Measurements from ENCODE around the gene SUPT6H. TPM values are rescaled to one million over a fixed set of nuclear protein-coding genes. Genes with fewer than 3 reads are reported as not detected.
A peak's percentile ranks its signal among the peaks of the same experiment; 100 is the strongest.

Gene SUPT6H
- total RNA-seq, 2 experiments from 2014 or later: 69.4 to 72.8 TPM

- peaks cover 63% of the 10 kb centered on the region for H3K36me3 Mint-ChIP-seq (ENCODE audit: low read depth)
- H3K9me3 Mint-ChIP-seq (ENCODE audit: insufficient read depth): no peaks in the 10 kb centered on the region
- H3K4me1 Mint-ChIP-seq (ENCODE audit: low read depth): no peaks in the 10 kb centered on the region
- ATAC-seq: no peak
- no peak overlapping the region for H3K4me3 Mint-ChIP-seq
- CTCF ChIA-PET: interaction anchor here (1.1 to 1.5 kb wide), 3 partner anchors 8 to 59 kb away, joined by 3 to 4 read pairs (median 4); partner anchors contain the start of gene PROCA1
- DNase-seq: no peak
- no peak overlapping the region for H3K27ac Mint-ChIP-seq
- no peaks in the 10 kb centered on the region for H3K27me3 Mint-ChIP-seq (ENCODE audit: low read depth)
- POLR2A ChIA-PET: interaction anchor here (2.1 kb wide), 1 partner anchor 8 kb away, joined by 15 read pairs; the partner anchor contains the start of gene PROCA1
Observed at GRCh38 chr17:28702752-28703150, 40.7 kb downstream of the SUPT6H start.

GRCh38 chr17:28703552-28704218 lies 41.7 kb downstream of the SUPT6H start:
- H3K9me3 Mint-ChIP-seq (ENCODE audit: insufficient read depth): no peaks in the 10 kb centered on the region
- H3K4me1 Mint-ChIP-seq (ENCODE audit: low read depth): no peaks in the 10 kb centered on the region

GRCh38 chr17:28704219-28704858 lies 42.3 kb downstream of the SUPT6H start:
- CTCF ChIA-PET: no interaction called here
- no peak overlapping the region for H3K4me3 Mint-ChIP-seq
- no peak for DNase-seq
- no peaks in the 10 kb centered on the region for H3K4me1 Mint-ChIP-seq (ENCODE audit: low read depth)
- no peaks in the 10 kb centered on the region for H3K27me3 Mint-ChIP-seq (ENCODE audit: low read depth)
- no peak for ATAC-seq
- POLR2A ChIA-PET: interaction anchor here (1.2 to 1.6 kb wide), 2 partner anchors 16 to 59 kb away, joined by 3 to 4 read pairs; partner anchors contain the start of genes BLTP2 and RPL23A
- no peaks in the 10 kb centered on the region for H3K9me3 Mint-ChIP-seq (ENCODE audit: insufficient read depth)
- no peak overlapping the region for H3K27ac Mint-ChIP-seq
- H3K36me3 Mint-ChIP-seq (ENCODE audit: low read depth): peaks cover 51% of the 10 kb centered on the region

More at GRCh38 chr17:28703552-28704218, 41.7 kb downstream of the SUPT6H start:
- ChIA-PET CTCF (no interaction called here), POLR2A (interaction anchor here (1.2 kb wide), 1 partner anchor 59 kb away, joined by 3 read pairs; the partner anchor contains the start of gene BLTP2)
- no peak for DNase-seq
- Mint-ChIP-seq H3K27ac (no peak overlapping the region), H3K27me3 (ENCODE audit: low read depth) (no peaks in the 10 kb centered on the region), H3K36me3 (ENCODE audit: low read depth) (peaks cover 55% of the 10 kb centered on the region), H3K4me3 (no peak overlapping the region)
- ATAC-seq: no peak

GRCh38 chr17:28705074-28705659 lies 43.2 kb downstream of the SUPT6H start:
- H3K27me3 Mint-ChIP-seq (ENCODE audit: low read depth): no peaks in the 10 kb centered on the region
- H3K27ac Mint-ChIP-seq: peak overlapping the region; percentile 43
- ATAC-seq (no peak), DNase-seq (no peak)
- no peak overlapping the region for H3K4me3 Mint-ChIP-seq
- no peaks in the 10 kb centered on the region for H3K9me3 Mint-ChIP-seq (ENCODE audit: insufficient read depth)
- ChIA-PET CTCF (no interaction called here), POLR2A (interaction anchor here (1.2 to 1.6 kb wide), 2 partner anchors 15 to 60 kb away, joined by 3 to 4 read pairs; partner anchors contain the start of genes BLTP2 and RPL23A)
- peaks cover 1% of the 10 kb centered on the region for H3K4me1 Mint-ChIP-seq (ENCODE audit: low read depth)
- H3K36me3 Mint-ChIP-seq (ENCODE audit: low read depth): peaks cover 42% of the 10 kb centered on the region

GRCh38 chr17:28705728-28706334 lies 43.8 kb downstream of the SUPT6H start:
- peaks cover 37% of the 10 kb centered on the region for H3K36me3 Mint-ChIP-seq (ENCODE audit: low read depth)
- CTCF ChIA-PET: interaction anchor here (1.1 kb wide), 1 partner anchor 59 kb away, joined by 3 read pairs; no protein-coding TSS in a partner anchor
- H3K9me3 Mint-ChIP-seq (ENCODE audit: insufficient read depth): no peaks in the 10 kb centered on the region
- H3K27ac Mint-ChIP-seq: peak overlapping the region; percentile 16
- POLR2A ChIA-PET: interaction anchor here (1.6 kb wide), 1 partner anchor 14 kb away, joined by 4 read pairs; the partner anchor contains the start of gene RPL23A
- DNase-seq (no peak), ATAC-seq (no peak)
- no peaks in the 10 kb centered on the region for H3K27me3 Mint-ChIP-seq (ENCODE audit: low read depth)
- H3K4me3 Mint-ChIP-seq: no peak overlapping the region
- peaks cover 5% of the 10 kb centered on the region for H3K4me1 Mint-ChIP-seq (ENCODE audit: low read depth)

GRCh38 chr17:28706471-28707338 lies 44.7 kb downstream of the SUPT6H start:
- ChIA-PET POLR2A (no interaction called here), CTCF (interaction anchor here (1.1 to 1.4 kb wide), 2 partner anchors 20 to 60 kb away, joined by 3 to 5 read pairs; partner anchors contain the start of gene TLCD1)
- Mint-ChIP-seq H3K4me1 (ENCODE audit: low read depth) (peaks cover 9% of the 10 kb centered on the region), H3K36me3 (ENCODE audit: low read depth) (peaks cover 30% of the 10 kb centered on the region), H3K27ac (peak overlapping the region; percentile 37), H3K27me3 (ENCODE audit: low read depth) (no peaks in the 10 kb centered on the region), H3K9me3 (ENCODE audit: insufficient read depth) (no peaks in the 10 kb centered on the region), H3K4me3 (no peak overlapping the region)
- ATAC-seq: no peak
- no peak for DNase-seq

- CTCF ChIA-PET: interaction anchor here (1.4 kb wide), 1 partner anchor 19 kb away, joined by 5 read pairs; the partner anchor contains the start of gene TLCD1
- Mint-ChIP-seq H3K27ac (peak overlapping the region; percentile 37), H3K4me1 (ENCODE audit: low read depth) (peaks cover 15% of the 10 kb centered on the region), H3K4me3 (no peak overlapping the region), H3K36me3 (ENCODE audit: low read depth) (peaks cover 25% of the 10 kb centered on the region), H3K27me3 (ENCODE audit: low read depth) (no peaks in the 10 kb centered on the region), H3K9me3 (ENCODE audit: insufficient read depth) (no peaks in the 10 kb centered on the region)
- POLR2A ChIA-PET: no interaction called here
- DNase-seq (no peak), ATAC-seq (no peak)
Observed at GRCh38 chr17:28707339-28707720, 45.3 kb downstream of the SUPT6H start.

- ATAC-seq (peak; percentile 91), DNase-seq (peak; percentile 91)
- peaks cover 9% of the 10 kb centered on the region for H3K36me3 Mint-ChIP-seq (ENCODE audit: low read depth)
- no peaks in the 10 kb centered on the region for H3K9me3 Mint-ChIP-seq (ENCODE audit: insufficient read depth)
- ChIA-PET POLR2A (interaction anchor here (0.6 to 2.8 kb wide), 11 partner anchors 9 to 257 kb away, joined by 3 to 22 read pairs (median 4); partner anchors contain the start of genes BLTP2, NEK8, PIGS and RPL23A), CTCF (interaction anchor here (0.6 to 4.4 kb wide), 12 partner anchors 9 to 373 kb away, joined by 3 to 26 read pairs (median 6); partner anchors contain the start of genes BLTP2, PHF12, RPL23A and TLCD1)
- peaks cover 9% of the 10 kb centered on the region for H3K27me3 Mint-ChIP-seq (ENCODE audit: low read depth)
- H3K27ac Mint-ChIP-seq: peak overlapping the region; percentile 98
- peaks cover 20% of the 10 kb centered on the region for H3K4me1 Mint-ChIP-seq (ENCODE audit: low read depth)
- peak overlapping the region; percentile 86 for H3K4me3 Mint-ChIP-seq
Observed at GRCh38 chr17:28710861-28711722, 49.1 kb downstream of the SUPT6H start.

- ATAC-seq: peak; percentile 54
- CTCF ChIA-PET: interaction anchor here (0.6 to 4.4 kb wide), 11 partner anchors 9 to 242 kb away, joined by 3 to 26 read pairs (median 7); partner anchors contain the start of genes BLTP2, PHF12, RPL23A and TLCD1
Observed at GRCh38 chr17:28711723-28712031, 49.7 kb downstream of the SUPT6H start, which contains the start of gene PROCA1. PROCA1 (minus strand) TSS chr17:28711888; CDS start chr17:28711660, 228 bp downstream.

More at GRCh38 chr17:28711723-28712031, 49.7 kb downstream of the SUPT6H start, which contains the start of gene PROCA1:
- Mint-ChIP-seq H3K27me3 (ENCODE audit: low read depth) (peaks cover 9% of the 10 kb centered on the region), H3K27ac (peak within 1 kb of the TSS; percentile 98), H3K4me3 (peak within 1 kb of the TSS; percentile 86), H3K36me3 (ENCODE audit: low read depth) (peaks cover 5% of the 10 kb centered on the region), H3K9me3 (ENCODE audit: insufficient read depth) (no peaks in the 10 kb centered on the region), H3K4me1 (ENCODE audit: low read depth) (peaks cover 20% of the 10 kb centered on the region)
- POLR2A ChIA-PET: interaction anchor here (0.7 to 2.8 kb wide), 11 partner anchors 8 to 181 kb away, joined by 3 to 22 read pairs (median 4); partner anchors contain the start of genes BLTP2, NEK8, PIGS and RPL23A
- peak; percentile 53 for DNase-seq

All from activated CD8-positive, alpha-beta T cell treated with anti-CD3 and anti-CD28 coated beads, Interleukin-2, amount 10 ng/mL, durations not matched to agents 7 days and 5 days (primary cell).